Heart left ventricle (tissue), 16 donors: ENCODE measurements around the gene ZNF692. TPM values are rescaled to one million over a fixed set of nuclear protein-coding genes. Genes with fewer than 3 reads are reported as not detected.
A peak's percentile ranks its signal among the peaks of the same experiment; 100 is the strongest.

Experiments
- ATAC-seq, 4 donors: fragments of 200-7000 bp; cut with Tn5 transposase; one replicate each; pipeline ENCODE4 v1.9.1; 2020 to 2022; ENCODE audit warnings: moderate library complexity in 4 of 4, mild to moderate bottlenecking in 3 of 4, moderate number of reproducible peaks in 1 of 4
- DNase-seq, 5 donors: peaks; one replicate each; pipeline ENCODE4 v3.0.0-alpha.2; 2020
- H3K27ac ChIP-seq, 12 donors: fragments of 200-600 bp; sonication (generic) in 4 of 12; one replicate each; pipeline versions ENCODE4 v1.5.0 to v1.8.0; 2016 to 2022; ENCODE audit warnings: mild to moderate bottlenecking in 2 of 12
- H3K27me3 ChIP-seq, 9 donors: fragments of 200-600 bp; sonication (generic) in 2 of 9; one replicate each; pipeline versions ENCODE4 v1.5.1 to v1.8.0; 2016 to 2022; ENCODE audit warnings: mild to moderate bottlenecking in 3 of 9
- H3K36me3 ChIP-seq, 9 donors: fragments of 200-600 bp; sonication (generic) in 2 of 9; one replicate each; pipeline versions ENCODE4 v1.5.0 to v1.8.0; 2018 to 2022; ENCODE audit warnings: mild to moderate bottlenecking in 2 of 9
- H3K4me1 ChIP-seq, 12 donors: fragments of 200-600 bp; sonication (generic) in 4 of 12; one replicate each; pipeline versions ENCODE4 v1.5.0 to v1.8.0; 2016 to 2022; ENCODE audit warnings: mild to moderate bottlenecking in 3 of 12
- H3K4me3 ChIP-seq, 12 donors: fragments of 200-600 bp; sonication (generic) in 4 of 12; one replicate each; pipeline versions ENCODE4 v1.5.0 to v1.8.0; 2017 to 2022; ENCODE audit warnings: mild to moderate bottlenecking in 9 of 12, moderate library complexity in 4 of 12
- H3K9me3 ChIP-seq, 12 donors: fragments of 200-600 bp; sonication (generic) in 4 of 12; one replicate each; pipeline versions ENCODE4 v1.5.0 to v1.8.0; 2016 to 2022; ENCODE audit warnings: mild to moderate bottlenecking in 1 of 12
- POLR2A ChIP-seq, 2 donors: fragments of 450-650 bp; IDR thresholded peaks; one replicate each; pipeline ENCODE4 v1.6.1; 2017; ENCODE audit warnings: antibody characterized with exemption in 2 of 2, mild to moderate bottlenecking in 2 of 2, moderate library complexity in 2 of 2
- WGBS, 4 donors: extraction: QIAGEN DNeasy Blood & Tissue Kit in 2 of 4; methylation state at CpG; one replicate each; pipeline versions ENCODE4 v1.1.5 to v1.1.7; 2013 to 2018; 5-methylcytosine and 5-hydroxymethylcytosine counted together
- intact Hi-C, 10 donors: fragments of 100-400 bp; cut with DNase I; formaldehyde crosslinking; loops; one replicate each; pipeline versions ENCODE4 v1.11.1 to v1.14.2; 2022
- polyA plus RNA-seq, 2 donors: library from polyadenylated mRNA; stranded (reverse); fragments of 200-250 nt; gene quantifications; one replicate each; pipeline ENCODE4 v1.2.3, GENCODE V29; 2013
- total RNA-seq, 9 donors: library from RNA; depleted of rRNA in 2 of 9; stranded (reverse); fragments of >200 nt in 2 of 9; fragmentation: NEBNext Ultra II Directional in 3 of 9; extraction: Animal tissue kit (Norgen Biotek cat#: 25700) in 3 of 9; gene quantifications; one replicate each; pipeline versions ENCODE4 v1.1.0 to v1.2.4, GENCODE V29; 2016 to 2023
- TF ChIP-seq, protein P1 (sequence below), 12 donors: fragments of 200-600 bp; sonication (generic) in 4 of 12; IDR thresholded peaks; one replicate each; pipeline versions ENCODE4 v1.5.0 to v1.8.0; 2018 to 2022; ENCODE audit warnings: antibody characterized with exemption in 12 of 12, mild to moderate bottlenecking in 5 of 12
- donor health status: ischemic (EF 13 %, LVEDD 7.1; RV severe dilation, severe dysfunction).
- donor health status: healthy with polysubstance abuse.
- donor health status: DM: no; HTN: yes; CAD: no.
- donor health status: DM: no; HTN: no; CAD: no.
- donor health status: ischemic (EF 25% LVEDD 6.9; RV normal size, moderate dysfunction).
- donor health status: ischemic (EF 25% LVEDD 5.7; RV mildly dilated, moderate dysfunction).
- donor health status: healthy.
- donor health status: DM: yes; HTN: yes; CAD: no.
- donor health status: ischemic (EF 35%, LVEDD 5.7; RV mildly dilated, moderate dysfunction).
- donor health status: nonischemic (EF 11% LVEDD 7.7; RV severe dilation, severe dysfunction).
- donor health status: DM: yes; HTN: yes; CAD: no.
- donor health status: PGD.
- donor health status: ischemic (EF 29% LVEDD 5.4; RV normal size, mild dysfunction).
- donor health status: nonischemic (EF 23%, LVEDD 6.1; RV moderate dilation, normal function).

ZNF692 gene
- total and polyA plus RNA-seq, 11 donors = 7.4 to 32.4 (median 14.8) TPM

DNA sequence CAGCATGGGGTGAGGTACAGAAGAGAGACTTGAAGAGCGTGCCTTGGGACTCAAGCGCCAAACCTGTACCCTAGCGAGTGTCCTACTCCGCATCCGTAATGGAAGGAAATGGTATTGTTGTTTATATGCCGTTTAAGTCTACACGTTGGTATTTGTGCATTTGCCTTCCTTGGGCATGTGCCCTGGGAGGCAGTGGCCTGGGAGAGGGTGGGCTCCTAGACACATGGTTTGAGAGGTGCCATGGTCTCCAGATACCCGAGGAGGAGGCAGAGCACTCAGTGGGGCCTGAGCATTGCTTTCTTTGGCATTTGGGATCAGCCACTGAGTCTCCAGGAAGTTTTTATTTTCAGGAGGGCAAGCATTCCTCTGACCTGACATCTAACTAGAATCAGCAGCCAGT, 14.4 kb downstream of the ZNF692 start:
- Histone ChIP-seq H3K4me3 (no peak overlapping the region), H3K36me3 (peaks cover 2 to 60% (median 53%) of the 10 kb centered on the region in 9 donors), H3K4me1 (peaks cover 0 to 50% (median 28%) of the 10 kb centered on the region in 12 donors), H3K27me3 (no peaks in the 10 kb centered on the region), H3K9me3 (no peaks in the 10 kb centered on the region), H3K27ac (no peak overlapping the region)
- ATAC-seq = no peak
- WGBS, 4 donors = 86 to 89% (median 88%) methylated on average over 8 of the region's 8 CpGs
- intact Hi-C loops = no loop called here
- TF ChIP-seq, protein P1, sequence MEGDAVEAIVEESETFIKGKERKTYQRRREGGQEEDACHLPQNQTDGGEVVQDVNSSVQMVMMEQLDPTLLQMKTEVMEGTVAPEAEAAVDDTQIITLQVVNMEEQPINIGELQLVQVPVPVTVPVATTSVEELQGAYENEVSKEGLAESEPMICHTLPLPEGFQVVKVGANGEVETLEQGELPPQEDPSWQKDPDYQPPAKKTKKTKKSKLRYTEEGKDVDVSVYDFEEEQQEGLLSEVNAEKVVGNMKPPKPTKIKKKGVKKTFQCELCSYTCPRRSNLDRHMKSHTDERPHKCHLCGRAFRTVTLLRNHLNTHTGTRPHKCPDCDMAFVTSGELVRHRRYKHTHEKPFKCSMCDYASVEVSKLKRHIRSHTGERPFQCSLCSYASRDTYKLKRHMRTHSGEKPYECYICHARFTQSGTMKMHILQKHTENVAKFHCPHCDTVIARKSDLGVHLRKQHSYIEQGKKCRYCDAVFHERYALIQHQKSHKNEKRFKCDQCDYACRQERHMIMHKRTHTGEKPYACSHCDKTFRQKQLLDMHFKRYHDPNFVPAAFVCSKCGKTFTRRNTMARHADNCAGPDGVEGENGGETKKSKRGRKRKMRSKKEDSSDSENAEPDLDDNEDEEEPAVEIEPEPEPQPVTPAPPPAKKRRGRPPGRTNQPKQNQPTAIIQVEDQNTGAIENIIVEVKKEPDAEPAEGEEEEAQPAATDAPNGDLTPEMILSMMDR (IDR thresholded peaks at IDR 0.05) = no peak
- TF ChIP-seq POLR2A (IDR thresholded peaks at IDR 0.05) = no peak
- DNase-seq = no peak

GRCh38 chr1:248843687-248844086, 15.2 kb downstream of the ZNF692 start:
- Histone ChIP-seq H3K4me3 (no peak overlapping the region), H3K27ac (peak overlapping the region in 5 of 12 donors; percentile 9 to 37 (median 14)), H3K4me1 (peaks cover 0 to 52% (median 34%) of the 10 kb centered on the region in 12 donors), H3K36me3 (peaks cover 2 to 51% (median 45%) of the 10 kb centered on the region in 9 donors), H3K27me3 (no peaks in the 10 kb centered on the region), H3K9me3 (no peaks in the 10 kb centered on the region)
- TF ChIP-seq, protein P1 (IDR thresholded peaks at IDR 0.05) = no peak
- TF ChIP-seq POLR2A (IDR thresholded peaks at IDR 0.05) = no peak
- ATAC-seq (peak in 1 of 4 donors; percentile 21), DNase-seq (no peak)
- 52 to 84% (median 83%) methylated on average over 3 of the region's 3 CpGs for WGBS, 4 donors
- intact Hi-C loops = loop anchor here in 1 of 10 donors (2.0 kb wide), 1 partner anchor 13 kb away; no protein-coding TSS in a partner anchor

DNA sequence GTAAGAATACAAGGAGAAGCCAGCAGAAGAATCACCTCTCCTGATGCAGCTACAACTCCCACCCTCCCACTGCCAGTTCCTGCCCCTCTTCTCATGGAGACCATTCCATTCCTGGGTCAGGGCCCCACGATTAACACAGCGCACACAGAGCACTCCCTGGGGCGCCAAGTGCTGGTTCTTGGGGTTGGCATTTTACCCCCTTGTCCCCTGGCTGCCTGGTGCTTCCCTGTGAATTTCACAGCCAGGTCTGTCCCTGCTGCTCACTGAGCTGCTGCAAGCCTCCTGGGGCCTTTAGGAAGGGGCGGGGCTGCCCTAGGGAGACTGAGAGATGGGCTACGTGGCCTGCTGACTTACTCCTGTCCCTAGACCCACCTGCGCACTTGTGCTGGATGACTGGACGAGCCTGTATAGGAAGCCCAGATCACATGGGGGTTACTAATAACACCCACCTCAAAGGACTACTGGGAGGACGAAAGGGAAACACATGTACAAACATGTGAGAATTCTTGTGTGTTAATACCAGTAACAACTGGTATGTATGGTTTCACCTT, 16.0 kb downstream of the ZNF692 start:
- H3K4me3 ChIP-seq = no peak overlapping the region
- H3K27me3 ChIP-seq = no peaks in the 10 kb centered on the region
- TF ChIP-seq POLR2A (IDR thresholded peaks at IDR 0.05) = no peak
- TF ChIP-seq, protein P1 (IDR thresholded peaks at IDR 0.05) = no peak
- WGBS, 4 donors = 71 to 85% (median 80%) methylated on average over 8 of the region's 8 CpGs
- DNase-seq (no peak), ATAC-seq (no peak)
- H3K9me3 ChIP-seq = no peaks in the 10 kb centered on the region
- H3K27ac ChIP-seq = peak overlapping the region in 10 of 12 donors; percentile 3 to 54 (median 32)
- intact Hi-C loops = loop anchor here in 2 of 10 donors (1.0 to 2.0 kb wide), 2 partner anchors 11 to 14 kb away; no protein-coding TSS in a partner anchor
- H3K4me1 ChIP-seq = peaks cover 0 to 52% (median 34%) of the 10 kb centered on the region in 12 donors
- H3K36me3 ChIP-seq = peaks cover 0 to 43% (median 36%) of the 10 kb centered on the region in 9 donors

DNA sequence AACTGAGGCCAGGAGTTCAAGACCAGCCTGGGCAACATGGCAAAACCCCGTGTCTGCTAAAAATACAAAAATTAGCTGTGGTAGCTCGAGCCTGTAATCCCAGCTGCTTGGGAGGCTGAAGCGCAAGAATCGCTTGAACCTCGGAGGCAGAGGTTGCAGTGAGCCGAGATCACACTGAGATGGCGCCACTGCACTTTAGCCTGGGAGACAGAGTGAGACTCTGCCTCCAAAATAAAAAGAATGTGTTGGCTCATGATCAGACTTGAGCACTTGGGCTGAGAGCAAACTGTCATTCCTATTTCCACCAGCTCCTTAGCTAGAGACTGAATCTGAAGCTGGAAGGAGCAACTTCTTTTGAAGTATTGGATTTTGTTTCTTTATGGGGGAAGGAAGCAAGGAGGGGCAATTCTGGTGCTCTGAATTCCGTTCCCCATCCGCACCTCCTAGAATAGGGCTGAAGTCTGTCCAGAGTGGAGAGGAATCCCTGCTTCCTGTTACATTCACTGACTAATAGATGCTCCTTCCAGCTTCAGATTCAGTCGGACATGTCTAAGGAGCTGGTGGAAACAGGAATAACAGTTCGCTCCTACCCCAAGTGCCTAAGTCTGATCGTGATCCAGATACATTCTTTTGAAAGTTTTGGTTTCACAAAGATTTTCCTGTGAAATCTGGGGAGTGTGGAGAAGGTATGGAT, 17.0 kb downstream of the ZNF692 start:
- Histone ChIP-seq H3K4me3 (no peak overlapping the region), H3K27me3 (no peaks in the 10 kb centered on the region), H3K9me3 (no peaks in the 10 kb centered on the region), H3K27ac (peak overlapping the region in 10 of 12 donors; percentile 1 to 54 (median 44)), H3K4me1 (peaks cover 0 to 59% (median 40%) of the 10 kb centered on the region in 12 donors), H3K36me3 (peaks cover 0 to 33% (median 26%) of the 10 kb centered on the region in 9 donors)
- intact Hi-C loops = loop anchor here in 3 of 10 donors (1.0 to 2.0 kb wide), 3 partner anchors 12 to 17 kb away; partner anchors contain the start of gene ZNF692 (in 1 of the 3)
- DNase-seq = peak in 3 of 5 donors; percentile 50 to 63 (median 52)
- no peak for ATAC-seq
- no peak for TF ChIP-seq POLR2A (IDR thresholded peaks at IDR 0.05)
- TF ChIP-seq, protein P1 (IDR thresholded peaks at IDR 0.05) = peak; percentile 19 to 68 (median 55)
- WGBS, 4 donors = 32 to 47% (median 39%) methylated on average over 12 of the region's 12 CpGs
